ENCODE results near the gene PRKACB. TPM values are rescaled to one million over a fixed set of nuclear protein-coding genes. Genes with fewer than 3 reads are reported as not detected.

Gene PRKACB
- polyA plus RNA-seq, 1 donor (not counting 4 experiments of a cell fraction or from before 2014, with no cell fraction given): 15.3 TPM

GRCh38 chr1:84217239-84217638 is 73.2 kb downstream of the PRKACB start:
- no peaks in the 10 kb centered on the region for H3K9me1 ChIP-seq (ENCODE audit: control insufficient read depth, extremely low read depth, insufficient read depth, low read length)
- dilution Hi-C loops (cut with MboI; ENCODE audit: extremely low pct_ligation_motif_present, low sequenced_read_pairs): no loop called here
- TF ChIP-seq EZH2 (IDR thresholded peaks at IDR 0.05; ENCODE audit: low read length): no peak
- no peak for TF ChIP-seq CTCF (optimal IDR thresholded peaks at IDR 0.05 in 1 of 3, IDR thresholded peaks at IDR 0.05 in 1 of 3, conservative IDR thresholded peaks at IDR 0.05 in 1 of 3; ENCODE audit: extremely low read depth in 1 of 3, insufficient read depth in 2 of 3, low read length in 3 of 3)
- H4K20me1 ChIP-seq (ENCODE audit: control insufficient read depth, extremely low read depth, insufficient read depth, low read length): no peaks in the 10 kb centered on the region
- FAIRE-seq: no peak
- H3K27ac ChIP-seq (ENCODE audit: control insufficient read depth, insufficient read depth, low read length): no peak overlapping the region
- no peak overlapping the region for H2AFZ ChIP-seq (ENCODE audit: control insufficient read depth, low read length)
- H3K27me3 ChIP-seq (ENCODE audit: control insufficient read depth, extremely low read depth, insufficient read depth, low read length): no peaks in the 10 kb centered on the region
- no peak overlapping the region for H3K4me2 ChIP-seq (ENCODE audit: control insufficient read depth, extremely low read depth, insufficient read depth, low read depth, low read length)
- H3K4me3 ChIP-seq (ENCODE audit: control insufficient read depth in 2 of 3, extremely low read depth in 1 of 3, insufficient read depth in 2 of 3, low read depth in 1 of 3, low read length in 3 of 3): no peak overlapping the region
- H3K9ac ChIP-seq (ENCODE audit: control insufficient read depth, extremely low read depth, insufficient read depth, low read length): no peak overlapping the region
- no peaks in the 10 kb centered on the region for H3K4me1 ChIP-seq (ENCODE audit: control insufficient read depth, extremely low read depth, insufficient read depth, low read length)
- no peaks in the 10 kb centered on the region for H3K36me3 ChIP-seq (ENCODE audit: control insufficient read depth in 2 of 2, extremely low read depth in 1 of 2, insufficient read depth in 2 of 2, low read length in 2 of 2)
- DNase-seq (ENCODE audit: low read depth, low spot score): no peak
- no peaks in the 10 kb centered on the region for H3K9me3 ChIP-seq (ENCODE audit: control insufficient read depth, low read depth, low read length)
- H3K79me2 ChIP-seq (ENCODE audit: control insufficient read depth, insufficient read depth, low read length): no peaks in the 10 kb centered on the region

- no peaks in the 10 kb centered on the region for H4K20me1 ChIP-seq (ENCODE audit: control insufficient read depth, extremely low read depth, insufficient read depth, low read length)
- no peaks in the 10 kb centered on the region for H3K9me3 ChIP-seq (ENCODE audit: control insufficient read depth, low read depth, low read length)
- H3K79me2 ChIP-seq (ENCODE audit: control insufficient read depth, insufficient read depth, low read length): no peaks in the 10 kb centered on the region
- dilution Hi-C loops (cut with MboI; ENCODE audit: extremely low pct_ligation_motif_present, low sequenced_read_pairs): no loop called here
- TF ChIP-seq CTCF (optimal IDR thresholded peaks at IDR 0.05 in 1 of 3, IDR thresholded peaks at IDR 0.05 in 1 of 3, conservative IDR thresholded peaks at IDR 0.05 in 1 of 3; ENCODE audit: extremely low read depth in 1 of 3, insufficient read depth in 2 of 3, low read length in 3 of 3) (no peak), EZH2 (IDR thresholded peaks at IDR 0.05; ENCODE audit: low read length) (no peak)
- no peak overlapping the region for H3K27ac ChIP-seq (ENCODE audit: control insufficient read depth, insufficient read depth, low read length)
- DNase-seq (ENCODE audit: low read depth, low spot score) (no peak), FAIRE-seq (no peak)
- no peak overlapping the region for H3K4me2 ChIP-seq (ENCODE audit: control insufficient read depth, extremely low read depth, insufficient read depth, low read depth, low read length)
- H3K4me3 ChIP-seq (ENCODE audit: control insufficient read depth in 2 of 3, extremely low read depth in 1 of 3, insufficient read depth in 2 of 3, low read depth in 1 of 3, low read length in 3 of 3): no peak overlapping the region
- no peaks in the 10 kb centered on the region for H3K9me1 ChIP-seq (ENCODE audit: control insufficient read depth, extremely low read depth, insufficient read depth, low read length)
- H3K36me3 ChIP-seq (ENCODE audit: control insufficient read depth in 2 of 2, extremely low read depth in 1 of 2, insufficient read depth in 2 of 2, low read length in 2 of 2): no peaks in the 10 kb centered on the region
- H3K27me3 ChIP-seq (ENCODE audit: control insufficient read depth, extremely low read depth, insufficient read depth, low read length): no peaks in the 10 kb centered on the region
- no peaks in the 10 kb centered on the region for H3K4me1 ChIP-seq (ENCODE audit: control insufficient read depth, extremely low read depth, insufficient read depth, low read length)
- H3K9ac ChIP-seq (ENCODE audit: control insufficient read depth, extremely low read depth, insufficient read depth, low read length): no peak overlapping the region
- no peak overlapping the region for H2AFZ ChIP-seq (ENCODE audit: control insufficient read depth, low read length)
Measured at GRCh38 chr1:84223751-84224432, 79.8 kb downstream of the PRKACB start.
